SU-DHL-6 (cell line): ENCODE results near the gene ELOVL6.

ENCODE experiments used
- H2AFZ ChIP-seq: fragments of 200-600 bp; sonication (generic); 2 replicates; pipeline ENCODE4 v1.6.1; 2014; ENCODE audit warnings: low read depth, mild to moderate bottlenecking, moderate library complexity, mixed read lengths, antibody characterized with exemption, low read length; ENCODE audit not compliant: severe bottlenecking
- H3F3A ChIP-seq: fragments of 200-600 bp; shearing (Covaris generic); 2 replicates; pipeline ENCODE4 v1.6.0; 2016; ENCODE audit warnings: antibody characterized with exemption, mild to moderate bottlenecking; ENCODE audit not compliant: insufficient read depth
- H3K27ac ChIP-seq: fragments of 200-600 bp; sonication (generic); 2 replicates; pipeline ENCODE4 v1.5.1; 2016; ENCODE audit warnings: low read depth, mild to moderate bottlenecking, low read length, moderate library complexity, mixed read lengths
- H3K27me3 ChIP-seq: fragments of 200-600 bp; sonication (generic), shearing (Covaris generic); 2 replicates; pipeline ENCODE4 v1.6.0; 2014; ENCODE audit warnings: mild to moderate bottlenecking, low read length
- H3K36me3 ChIP-seq: fragments of 200-600 bp; sonication (generic); 2 replicates; pipeline ENCODE4 v1.6.1; 2014; ENCODE audit warnings: mild to moderate bottlenecking, low read length, mixed read lengths
- H3K4me2 ChIP-seq: fragments of 300-600, 200-600 bp; shearing (Covaris generic), sonication (generic); 2 replicates; pipeline ENCODE4 v1.6.0; 2014; ENCODE audit warnings: low read length, low read depth, mild to moderate bottlenecking; ENCODE audit not compliant: poor library complexity, severe bottlenecking
- H3K4me3 ChIP-seq: fragments of 200-600 bp; sonication (generic); 2 replicates; pipeline ENCODE4 v1.5.1; 2014; ENCODE audit warnings: antibody characterized with exemption, low read length, mild to moderate bottlenecking, mixed read lengths; ENCODE audit not compliant: insufficient read depth, poor library complexity, severe bottlenecking
- H3K79me2 ChIP-seq: fragments of 200-600 bp; sonication (generic); 2 replicates; pipeline ENCODE4 v1.6.1; 2014; ENCODE audit warnings: mild to moderate bottlenecking, low read length, moderate library complexity; ENCODE audit not compliant: insufficient read depth
- H3K9ac ChIP-seq: fragments of 200-600 bp; sonication (generic); 2 replicates; pipeline ENCODE4 v1.7.0; 2014; ENCODE audit warnings: mild to moderate bottlenecking, low read length
- H3K9me2 ChIP-seq: fragments of 200-600 bp; sonication (generic); replicated peaks from 2 replicates; pipeline ENCODE4 v1.6.1; 2014; ENCODE audit warnings: low read length; ENCODE audit not compliant: insufficient read depth
- H3K9me3 ChIP-seq: fragments of 200-600 bp; sonication (generic); 2 replicates; pipeline ENCODE4 v1.6.1; 2014; ENCODE audit warnings: low read length, mixed read lengths; ENCODE audit not compliant: insufficient read depth
- H4K20me1 ChIP-seq: fragments of 200-600 bp; sonication (generic); 2 replicates; pipeline ENCODE4 v1.6.1; 2014; ENCODE audit warnings: low read depth, mild to moderate bottlenecking, antibody characterized with exemption, low read length, moderate library complexity, mixed read lengths
- CTCF ChIP-seq: fragments of 200-600 bp; sonication (generic); IDR thresholded peaks from one replicate; pipeline ENCODE4 v1.5.1; 2017; ENCODE audit warnings: antibody characterized with exemption, mild to moderate bottlenecking, low read length, moderate library complexity; ENCODE audit not compliant: insufficient read depth, poor library complexity, severe bottlenecking
- EZH2phosphoT487 ChIP-seq: fragments of 200-600 bp; sonication (generic), shearing (Covaris generic); conservative IDR thresholded peaks from 2 replicates; pipeline ENCODE4 v1.6.1; 2018; ENCODE audit warnings: mild to moderate bottlenecking, antibody characterized with exemption, low read length, moderate library complexity, mixed read lengths

The ELOVL6 gene

GRCh38 chr4:110108422-110108821, 90.0 kb downstream of the ELOVL6 start:
- Histone ChIP-seq H3K9me2 (no peaks in the 10 kb centered on the region), H3K9me3 (no peaks in the 10 kb centered on the region), H3K4me2 (no peak overlapping the region), H4K20me1 (no peaks in the 10 kb centered on the region), H3K4me3 (no peak overlapping the region), H2AFZ (no peak overlapping the region), H3K27ac (no peak overlapping the region), H3K27me3 (no peaks in the 10 kb centered on the region), H3K36me3 (no peaks in the 10 kb centered on the region), H3F3A (no peaks in the 10 kb centered on the region), H3K79me2 (no peaks in the 10 kb centered on the region), H3K9ac (no peak overlapping the region)
- TF ChIP-seq EZH2phosphoT487 (no peak), CTCF (no peak)

- Histone ChIP-seq H3K27ac (no peak overlapping the region), H3K9me2 (no peaks in the 10 kb centered on the region), H4K20me1 (no peaks in the 10 kb centered on the region), H3K36me3 (no peaks in the 10 kb centered on the region), H3K9me3 (no peaks in the 10 kb centered on the region), H2AFZ (no peak overlapping the region), H3K9ac (no peak overlapping the region), H3K79me2 (no peaks in the 10 kb centered on the region), H3K4me2 (no peak overlapping the region), H3F3A (no peaks in the 10 kb centered on the region), H3K4me3 (no peak overlapping the region), H3K27me3 (no peaks in the 10 kb centered on the region)
- no peak for TF ChIP-seq CTCF
- no peak for TF ChIP-seq EZH2phosphoT487
Observed at GRCh38 chr4:110107866-110108265, 90.5 kb downstream of the ELOVL6 start.

- Histone ChIP-seq H3K4me3 (no peak overlapping the region), H3K9me3 (no peaks in the 10 kb centered on the region), H3F3A (no peaks in the 10 kb centered on the region), H3K27me3 (no peaks in the 10 kb centered on the region), H3K27ac (no peak overlapping the region), H4K20me1 (no peaks in the 10 kb centered on the region), H3K79me2 (no peaks in the 10 kb centered on the region), H2AFZ (no peak overlapping the region), H3K9ac (no peak overlapping the region), H3K4me2 (no peak overlapping the region), H3K9me2 (no peaks in the 10 kb centered on the region), H3K36me3 (no peaks in the 10 kb centered on the region)
- TF ChIP-seq EZH2phosphoT487 (no peak), CTCF (no peak)
Observed at GRCh38 chr4:110106931-110107296, 91.5 kb downstream of the ELOVL6 start.

- H3F3A ChIP-seq, result no peaks in the 10 kb centered on the region
- H3K27ac ChIP-seq, result no peak overlapping the region
- no peaks in the 10 kb centered on the region for H3K27me3 ChIP-seq
- no peak overlapping the region for H3K4me2 ChIP-seq
- H3K9ac ChIP-seq, result no peak overlapping the region
- H3K9me2 ChIP-seq, result no peaks in the 10 kb centered on the region
- no peak for TF ChIP-seq CTCF
- no peak for TF ChIP-seq EZH2phosphoT487
- no peaks in the 10 kb centered on the region for H3K9me3 ChIP-seq
- no peaks in the 10 kb centered on the region for H4K20me1 ChIP-seq
- no peak overlapping the region for H3K4me3 ChIP-seq
- H2AFZ ChIP-seq, result no peak overlapping the region
- H3K79me2 ChIP-seq, result no peaks in the 10 kb centered on the region
- H3K36me3 ChIP-seq, result no peaks in the 10 kb centered on the region
Observed at GRCh38 chr4:110104661-110105060, 93.8 kb downstream of the ELOVL6 start.
